Smooth muscle cell (in vitro differentiated cells): ENCODE measurements around the gene NTSR2. TPM values are rescaled to one million over a fixed set of nuclear protein-coding genes. Genes with fewer than 3 reads are reported as not detected.

Experiments used
- DNase-seq: peaks from one replicate; lab custom pipeline; 2025; ENCODE audit not compliant: unreplicated experiment; lab: John Stamatoyannopoulos, UW
- H2AFZ ChIP-seq: fragments of 200-600 bp; sonication (generic); 2 replicates; pipeline ENCODE4 v1.6.0; 2016; ENCODE audit warnings: antibody characterized with exemption, low read depth, mild to moderate bottlenecking
- H3F3A ChIP-seq: fragments of 200-600 bp; sonication (generic); 2 replicates; pipeline ENCODE4 v1.6.0; 2017; ENCODE audit warnings: antibody characterized with exemption, low read depth
- H3K27ac ChIP-seq: fragments of 200-600 bp; sonication (generic); 2 replicates; pipeline ENCODE4 v1.5.1; 2016; ENCODE audit warnings: low read depth, mild to moderate bottlenecking
- H3K27me3 ChIP-seq: fragments of 200-600 bp; sonication (generic); 2 replicates; pipeline ENCODE4 v1.6.1; 2016; ENCODE audit warnings: low read depth, mild to moderate bottlenecking
- H3K36me3 ChIP-seq: fragments of 200-600 bp; sonication (generic); 2 replicates; pipeline ENCODE4 v1.5.1; 2016; ENCODE audit warnings: low read depth
- H3K4me1 ChIP-seq: fragments of 200-600 bp; sonication (generic); 2 replicates; pipeline ENCODE4 v1.5.1; 2016; ENCODE audit warnings: low read depth
- H3K4me2 ChIP-seq: fragments of 200-600 bp; sonication (generic); 2 replicates; pipeline ENCODE4 v1.6.0; 2016; ENCODE audit warnings: mild to moderate bottlenecking
- H3K4me3 ChIP-seq: fragments of 200-600 bp; sonication (generic); 2 replicates; pipeline ENCODE4 v1.5.1; 2016; ENCODE audit warnings: mild to moderate bottlenecking
- H3K79me2 ChIP-seq: fragments of 200-600 bp; sonication (generic); 2 replicates; pipeline ENCODE4 v1.6.0; 2016; ENCODE audit warnings: low read depth, mild to moderate bottlenecking
- H3K9ac ChIP-seq: fragments of 200-600 bp; sonication (generic); 2 replicates; pipeline ENCODE4 v1.6.0; 2016; ENCODE audit warnings: low read depth
- H3K9me3 ChIP-seq: fragments of 200-600 bp; sonication (generic); replicated peaks from 2 replicates; pipeline ENCODE4 v1.5.1; 2016; ENCODE audit warnings: low read depth
- H4K20me1 ChIP-seq: fragments of 200-600 bp; sonication (generic); 2 replicates; pipeline ENCODE4 v1.6.0; 2016; ENCODE audit warnings: low read depth
- WGBS: methylation state at CpG from one replicate; pipeline ENCODE4 v1.1.7; 2016; ENCODE audit warnings: low lambda C conversion rate; 5-methylcytosine and 5-hydroxymethylcytosine counted together
- polyA plus RNA-seq: library from polyadenylated mRNA; unstranded; fragments of >200 nt; fragmentation: Nextera tagmentation; extraction: Ambion mirVana; gene quantifications from 2 replicates; pipeline ENCODE4 v1.2.1, GENCODE V29; 2016
- total RNA-seq: library from RNA; depleted of rRNA; stranded (reverse); fragments of >200 nt; gene quantifications from 2 replicates; pipeline ENCODE4 v1.2.3, GENCODE V29; 2014
- TF ChIP-seq, protein P1 (sequence below): fragments of 200-600 bp; sonication (generic); IDR thresholded peaks from 2 replicates; pipeline ENCODE4 v1.5.1; 2017; ENCODE audit warnings: borderline replicate concordance, mild to moderate bottlenecking, antibody characterized with exemption; ENCODE audit not compliant: insufficient read depth, poor library complexity, severe bottlenecking

NTSR2 gene
- total and polyA plus RNA-seq, 2 experiments from 2014 or later = not detected

DNA sequence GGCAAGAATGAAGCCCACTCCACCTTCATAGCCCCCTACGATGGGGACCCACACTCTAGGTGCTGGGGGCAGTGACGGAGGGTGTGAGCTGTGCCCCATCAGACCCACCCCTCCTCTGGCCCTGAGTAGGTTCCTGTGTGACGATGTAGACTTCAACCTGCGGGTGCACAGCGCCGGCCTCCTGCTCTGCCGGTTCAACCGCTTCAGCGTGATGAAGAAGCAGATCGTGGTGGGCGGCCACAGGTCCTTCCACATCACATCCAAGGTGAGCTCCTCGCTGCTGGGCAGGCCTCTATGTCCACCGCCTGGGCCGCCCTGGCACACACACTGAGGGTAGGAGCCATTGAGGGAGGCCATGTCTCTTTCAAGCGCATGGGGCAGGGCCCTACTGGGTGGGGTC lies 34.9 kb downstream of the NTSR2 start:
- DNase-seq = no peak
- TF ChIP-seq, protein P1, sequence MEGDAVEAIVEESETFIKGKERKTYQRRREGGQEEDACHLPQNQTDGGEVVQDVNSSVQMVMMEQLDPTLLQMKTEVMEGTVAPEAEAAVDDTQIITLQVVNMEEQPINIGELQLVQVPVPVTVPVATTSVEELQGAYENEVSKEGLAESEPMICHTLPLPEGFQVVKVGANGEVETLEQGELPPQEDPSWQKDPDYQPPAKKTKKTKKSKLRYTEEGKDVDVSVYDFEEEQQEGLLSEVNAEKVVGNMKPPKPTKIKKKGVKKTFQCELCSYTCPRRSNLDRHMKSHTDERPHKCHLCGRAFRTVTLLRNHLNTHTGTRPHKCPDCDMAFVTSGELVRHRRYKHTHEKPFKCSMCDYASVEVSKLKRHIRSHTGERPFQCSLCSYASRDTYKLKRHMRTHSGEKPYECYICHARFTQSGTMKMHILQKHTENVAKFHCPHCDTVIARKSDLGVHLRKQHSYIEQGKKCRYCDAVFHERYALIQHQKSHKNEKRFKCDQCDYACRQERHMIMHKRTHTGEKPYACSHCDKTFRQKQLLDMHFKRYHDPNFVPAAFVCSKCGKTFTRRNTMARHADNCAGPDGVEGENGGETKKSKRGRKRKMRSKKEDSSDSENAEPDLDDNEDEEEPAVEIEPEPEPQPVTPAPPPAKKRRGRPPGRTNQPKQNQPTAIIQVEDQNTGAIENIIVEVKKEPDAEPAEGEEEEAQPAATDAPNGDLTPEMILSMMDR = no peak
- no peaks in the 10 kb centered on the region for H3K36me3 ChIP-seq
- no peaks in the 10 kb centered on the region for H3K4me1 ChIP-seq
- 98% methylated on average over 15 of the region's 15 CpGs for WGBS
- no peak overlapping the region for H3K4me2 ChIP-seq
- H3K4me3 ChIP-seq = no peak overlapping the region
- H2AFZ ChIP-seq = no peak overlapping the region
- no peaks in the 10 kb centered on the region for H4K20me1 ChIP-seq
- H3K27ac ChIP-seq = no peak overlapping the region
- H3K9ac ChIP-seq = no peak overlapping the region
- no peaks in the 10 kb centered on the region for H3F3A ChIP-seq
- no peaks in the 10 kb centered on the region for H3K9me3 ChIP-seq
- no peaks in the 10 kb centered on the region for H3K27me3 ChIP-seq
- no peaks in the 10 kb centered on the region for H3K79me2 ChIP-seq

DNA sequence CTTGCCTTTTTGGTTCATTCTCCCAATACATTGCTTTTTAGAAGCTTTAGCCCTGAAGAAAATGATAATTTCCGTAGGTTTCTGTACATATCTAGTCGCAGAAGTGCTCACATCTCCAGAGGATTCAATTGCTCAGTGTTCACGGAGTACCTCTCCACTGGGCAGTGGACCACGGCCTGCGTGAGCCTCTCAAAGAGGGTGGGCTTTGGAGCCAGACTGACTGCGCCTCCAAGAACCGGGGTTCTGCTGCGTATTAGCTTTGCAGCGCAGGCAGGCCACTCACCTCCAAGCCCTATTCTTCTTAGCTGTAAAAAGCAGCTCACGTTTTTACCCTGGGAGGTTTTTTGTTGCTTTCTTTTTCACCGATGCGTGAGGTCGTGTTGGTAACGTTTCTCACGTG lies 35.4 kb downstream of the NTSR2 start:
- Histone ChIP-seq H3K27me3 (no peaks in the 10 kb centered on the region), H3K4me1 (no peaks in the 10 kb centered on the region), H2AFZ (no peak overlapping the region), H3K4me2 (no peak overlapping the region), H4K20me1 (no peaks in the 10 kb centered on the region), H3K36me3 (no peaks in the 10 kb centered on the region), H3K79me2 (no peaks in the 10 kb centered on the region), H3K27ac (no peak overlapping the region), H3F3A (no peaks in the 10 kb centered on the region), H3K9ac (no peak overlapping the region), H3K4me3 (no peak overlapping the region), H3K9me3 (no peaks in the 10 kb centered on the region)
- TF ChIP-seq, protein P1 = no peak
- 94% methylated on average over 15 of the region's 15 CpGs for WGBS
- DNase-seq = no peak

GRCh38 chr2:11633923-11634478 lies 36.0 kb downstream of the NTSR2 start:
- Histone ChIP-seq H3K4me2 (no peak overlapping the region), H3K4me3 (no peak overlapping the region), H3K4me1 (no peaks in the 10 kb centered on the region), H2AFZ (no peak overlapping the region), H3K36me3 (no peaks in the 10 kb centered on the region), H3F3A (no peaks in the 10 kb centered on the region), H4K20me1 (no peaks in the 10 kb centered on the region), H3K27me3 (no peaks in the 10 kb centered on the region), H3K9ac (no peak overlapping the region), H3K27ac (no peak overlapping the region), H3K79me2 (no peaks in the 10 kb centered on the region), H3K9me3 (no peaks in the 10 kb centered on the region)
- 95% methylated on average over 28 of the region's 28 CpGs for WGBS
- no peak for DNase-seq
- TF ChIP-seq, protein P1 = no peak

DNA sequence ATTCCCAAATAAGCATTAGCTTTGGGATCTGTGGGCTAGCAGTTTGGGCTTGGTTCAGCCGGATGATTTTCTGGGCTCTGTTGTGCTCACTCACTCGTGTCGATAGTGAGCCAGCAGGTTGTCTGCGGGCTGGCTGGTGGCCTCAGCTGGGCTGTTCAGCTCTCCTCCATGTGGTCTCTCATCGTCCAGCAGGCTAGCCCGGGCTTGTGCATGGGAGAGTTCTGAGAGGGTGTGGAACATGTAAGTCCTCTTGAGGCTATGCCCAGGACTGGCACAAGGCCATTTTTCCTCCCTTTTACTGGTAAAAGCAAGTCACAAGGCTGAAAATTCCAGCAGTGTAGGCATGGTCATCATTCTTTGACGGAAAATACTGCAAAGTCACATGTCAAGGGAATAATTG lies 38.5 kb downstream of the NTSR2 start:
- no peak overlapping the region for H2AFZ ChIP-seq
- H3K9ac ChIP-seq = no peak overlapping the region
- TF ChIP-seq, protein P1 = no peak
- no peaks in the 10 kb centered on the region for H3K36me3 ChIP-seq
- 88% methylated on average over 7 of the region's 7 CpGs for WGBS
- H3K4me1 ChIP-seq = no peaks in the 10 kb centered on the region
- no peaks in the 10 kb centered on the region for H3K9me3 ChIP-seq
- H3K4me3 ChIP-seq = no peak overlapping the region
- no peak overlapping the region for H3K27ac ChIP-seq
- H3F3A ChIP-seq = no peaks in the 10 kb centered on the region
- no peaks in the 10 kb centered on the region for H3K27me3 ChIP-seq
- no peak for DNase-seq
- H3K79me2 ChIP-seq = no peaks in the 10 kb centered on the region
- no peaks in the 10 kb centered on the region for H4K20me1 ChIP-seq
- H3K4me2 ChIP-seq = no peak overlapping the region
